Neural cell (in vitro differentiated cells): Measurements from ENCODE around the gene CKMT1B.

Experiments
- EP300 ChIP-seq: fragments of 450-650 bp; conservative IDR thresholded peaks from 2 replicates; pipeline ENCODE4 v1.6.1; 2014; ENCODE audit warnings: antibody characterized with exemption, mild to moderate bottlenecking, moderate library complexity; ENCODE audit not compliant: poor library complexity, severe bottlenecking
- EZH2 ChIP-seq: fragments of 200-600, 300-800 bp; shearing (Covaris generic), sonication (generic); IDR thresholded peaks from 2 replicates; pipeline ENCODE4 v1.6.1; 2014; ENCODE audit warnings: antibody characterized with exemption, low read length, borderline replicate concordance, mild to moderate bottlenecking; ENCODE audit not compliant: insufficient read depth, poor library complexity, severe bottlenecking
- MXI1 ChIP-seq: fragments of 450-650 bp; conservative IDR thresholded peaks from 2 replicates; pipeline ENCODE4 v1.6.1; 2014; ENCODE audit warnings: antibody characterized with exemption, mild to moderate bottlenecking; ENCODE audit not compliant: poor library complexity, severe bottlenecking
- POLR2AphosphoS5 ChIP-seq: IDR thresholded peaks from 2 replicates; pipeline ENCODE4 v1.6.1; 2012
- RAD21 ChIP-seq: fragments of 450-650 bp; conservative IDR thresholded peaks from 2 replicates; pipeline ENCODE4 v1.6.1; 2014; ENCODE audit warnings: antibody characterized with exemption, mild to moderate bottlenecking, moderate library complexity
- SMC3 ChIP-seq: fragments of 450-650 bp; conservative IDR thresholded peaks from 2 replicates; pipeline ENCODE4 v1.6.1; 2014; ENCODE audit warnings: antibody characterized with exemption, mild to moderate bottlenecking, moderate library complexity; ENCODE audit not compliant: poor library complexity
- TF ChIP-seq, protein P1 (sequence below): fragments of 450-650 bp; IDR thresholded peaks from 2 replicates; pipeline ENCODE4 v1.5.1; 2014; ENCODE audit warnings: antibody characterized with exemption, mild to moderate bottlenecking, moderate library complexity; ENCODE audit not compliant: poor library complexity, severe bottlenecking

DNA sequence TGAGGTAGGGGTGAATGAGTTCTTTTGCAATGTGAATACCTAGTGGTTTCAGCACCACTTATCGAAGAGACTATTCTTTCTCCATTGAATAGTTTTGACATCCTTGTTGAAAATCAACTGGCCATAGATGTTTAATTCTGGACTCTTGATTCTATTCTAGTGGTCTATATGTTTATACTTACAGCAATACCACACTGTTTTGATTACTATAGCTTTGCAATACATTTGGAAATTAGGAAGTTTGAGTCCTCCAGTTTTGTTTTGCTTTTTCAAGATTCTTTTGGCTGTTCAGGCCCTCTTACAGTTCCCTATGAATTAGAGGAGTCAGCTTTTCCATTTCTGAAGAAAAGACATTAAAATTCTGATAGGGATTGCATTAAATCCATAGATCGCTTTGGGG, 46.3 kb upstream of the CKMT1B start:
- TF ChIP-seq, protein P1, sequence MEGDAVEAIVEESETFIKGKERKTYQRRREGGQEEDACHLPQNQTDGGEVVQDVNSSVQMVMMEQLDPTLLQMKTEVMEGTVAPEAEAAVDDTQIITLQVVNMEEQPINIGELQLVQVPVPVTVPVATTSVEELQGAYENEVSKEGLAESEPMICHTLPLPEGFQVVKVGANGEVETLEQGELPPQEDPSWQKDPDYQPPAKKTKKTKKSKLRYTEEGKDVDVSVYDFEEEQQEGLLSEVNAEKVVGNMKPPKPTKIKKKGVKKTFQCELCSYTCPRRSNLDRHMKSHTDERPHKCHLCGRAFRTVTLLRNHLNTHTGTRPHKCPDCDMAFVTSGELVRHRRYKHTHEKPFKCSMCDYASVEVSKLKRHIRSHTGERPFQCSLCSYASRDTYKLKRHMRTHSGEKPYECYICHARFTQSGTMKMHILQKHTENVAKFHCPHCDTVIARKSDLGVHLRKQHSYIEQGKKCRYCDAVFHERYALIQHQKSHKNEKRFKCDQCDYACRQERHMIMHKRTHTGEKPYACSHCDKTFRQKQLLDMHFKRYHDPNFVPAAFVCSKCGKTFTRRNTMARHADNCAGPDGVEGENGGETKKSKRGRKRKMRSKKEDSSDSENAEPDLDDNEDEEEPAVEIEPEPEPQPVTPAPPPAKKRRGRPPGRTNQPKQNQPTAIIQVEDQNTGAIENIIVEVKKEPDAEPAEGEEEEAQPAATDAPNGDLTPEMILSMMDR, result no peak
- TF ChIP-seq POLR2AphosphoS5 (no peak), EZH2 (no peak), EP300 (no peak), SMC3 (no peak), RAD21 (no peak), MXI1 (no peak)
